ENCODE data around the gene CDKAL1.

The CDKAL1 gene

DNA sequence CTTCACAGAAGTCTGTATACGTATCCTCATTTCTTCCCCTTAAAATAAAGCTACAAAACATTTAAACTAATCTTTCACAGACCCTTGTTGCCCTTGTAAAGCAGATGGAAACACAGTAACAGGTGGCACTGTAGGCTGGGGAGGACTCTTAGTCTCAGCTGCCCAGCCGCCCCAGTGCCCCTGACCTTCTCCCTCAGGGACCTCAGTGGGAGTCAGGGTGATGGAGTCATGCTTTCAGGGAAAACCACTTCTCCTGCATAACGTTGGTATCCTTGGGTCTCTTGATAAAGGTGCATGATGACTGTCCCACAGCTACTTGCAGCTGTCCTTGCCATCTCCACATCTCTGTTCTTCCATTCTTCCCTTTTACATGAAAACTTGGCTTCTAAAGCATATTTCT is 198.6 kb downstream of the CDKAL1 start:
- H2AK5ac ChIP-seq (ENCODE audit: low read length, severe bottlenecking) = no peak overlapping the region
- peaks cover 3% of the 10 kb centered on the region for H3K4me1 ChIP-seq (ENCODE audit: control insufficient read depth, insufficient read depth, low read depth, low read length)
- H4K91ac ChIP-seq (ENCODE audit: low read length) = no peak overlapping the region
- WGBS = 77% methylated on average over 3 of the region's 3 CpGs
- no peak overlapping the region for H3K23ac ChIP-seq (ENCODE audit: low read length in 2 of 2)
- no peak for DNase-seq
- H3K9me3 ChIP-seq (ENCODE audit: control insufficient read depth, low read length) = no peaks in the 10 kb centered on the region
- no peak overlapping the region for H3K9ac ChIP-seq (ENCODE audit: low read length)
- no peak overlapping the region for H3K4me3 ChIP-seq (ENCODE audit: insufficient read depth in 1 of 2, low read depth in 1 of 2, low read length in 2 of 2)
- H2BK5ac ChIP-seq (ENCODE audit: low read depth, low read length, poor library complexity, severe bottlenecking) = no peak overlapping the region
- no peak overlapping the region for H2BK12ac ChIP-seq (ENCODE audit: low read length in 2 of 2)
- H2BK120ac ChIP-seq (ENCODE audit: low read depth, low read length) = no peak overlapping the region
- H3K36me3 ChIP-seq (ENCODE audit: control insufficient read depth in 1 of 2, insufficient read depth in 2 of 2, low read depth in 1 of 2, low read length in 2 of 2) = no peaks in the 10 kb centered on the region
- no peak overlapping the region for H3K4me2 ChIP-seq (ENCODE audit: low read length, poor library complexity, severe bottlenecking)
- peaks cover 1% of the 10 kb centered on the region for H3K79me1 ChIP-seq (replicated peaks; ENCODE audit: low read length, poor library complexity, severe bottlenecking)
- no peak overlapping the region for H3K27ac ChIP-seq (ENCODE audit: low read length, poor library complexity, severe bottlenecking)
- H2BK15ac ChIP-seq (ENCODE audit: low read depth, poor library complexity, severe bottlenecking) = no peak overlapping the region
- no peak overlapping the region for H3K4ac ChIP-seq (ENCODE audit: low read depth in 1 of 2, low read length in 2 of 2)
- no peak overlapping the region for H3K18ac ChIP-seq (ENCODE audit: low read depth in 1 of 2, low read length in 2 of 2)
- H4K8ac ChIP-seq (ENCODE audit: low read length) = no peak overlapping the region
- H3K27me3 ChIP-seq (ENCODE audit: control insufficient read depth in 1 of 2, insufficient read depth in 1 of 2, low read length in 2 of 2) = no peaks in the 10 kb centered on the region
- H3K14ac ChIP-seq (ENCODE audit: low read length in 2 of 2) = no peak overlapping the region
- H2AFZ ChIP-seq (ENCODE audit: low read depth, low read length) = no peak overlapping the region

GRCh38 chr6:20737912-20738311 is 203.7 kb downstream of the CDKAL1 start:
- H3K9ac ChIP-seq (ENCODE audit: low read length) = no peak overlapping the region
- no peak overlapping the region for H2BK12ac ChIP-seq (ENCODE audit: low read length in 2 of 2)
- no peak overlapping the region for H3K4me3 ChIP-seq (ENCODE audit: insufficient read depth in 1 of 2, low read depth in 1 of 2, low read length in 2 of 2)
- no peak overlapping the region for H2BK15ac ChIP-seq (ENCODE audit: low read depth, poor library complexity, severe bottlenecking)
- H3K9me3 ChIP-seq (ENCODE audit: control insufficient read depth, low read length) = peaks cover 3% of the 10 kb centered on the region
- peaks cover under 1% of the 10 kb centered on the region for H3K4me1 ChIP-seq (ENCODE audit: control insufficient read depth, insufficient read depth, low read depth, low read length)
- peaks cover 0 to 9% of the 10 kb centered on the region in 2 experiments for H3K36me3 ChIP-seq (ENCODE audit: control insufficient read depth in 1 of 2, insufficient read depth in 2 of 2, low read depth in 1 of 2, low read length in 2 of 2)
- no peak overlapping the region for H2BK5ac ChIP-seq (ENCODE audit: low read depth, low read length, poor library complexity, severe bottlenecking)
- no peak overlapping the region for H3K14ac ChIP-seq (ENCODE audit: low read length in 2 of 2)
- peaks cover 2% of the 10 kb centered on the region for H3K79me1 ChIP-seq (replicated peaks; ENCODE audit: low read length, poor library complexity, severe bottlenecking)
- H2AK5ac ChIP-seq (ENCODE audit: low read length, severe bottlenecking) = no peak overlapping the region
- no peak overlapping the region for H3K27ac ChIP-seq (ENCODE audit: low read length, poor library complexity, severe bottlenecking)
- H2BK120ac ChIP-seq (ENCODE audit: low read depth, low read length) = no peak overlapping the region
- H3K4ac ChIP-seq (ENCODE audit: low read depth in 1 of 2, low read length in 2 of 2) = no peak overlapping the region
- no peak overlapping the region for H3K4me2 ChIP-seq (ENCODE audit: low read length, poor library complexity, severe bottlenecking)
- no peak for DNase-seq
- no peak overlapping the region for H4K91ac ChIP-seq (ENCODE audit: low read length)
- H3K27me3 ChIP-seq (ENCODE audit: control insufficient read depth in 1 of 2, insufficient read depth in 1 of 2, low read length in 2 of 2) = no peaks in the 10 kb centered on the region
- H3K23ac ChIP-seq (ENCODE audit: low read length in 2 of 2) = no peak overlapping the region
- H2AFZ ChIP-seq (ENCODE audit: low read depth, low read length) = no peak overlapping the region
- no CpG with 5 or more reads among the region's 3 CpGs for WGBS
- H4K8ac ChIP-seq (ENCODE audit: low read length) = no peak overlapping the region
- H3K18ac ChIP-seq (ENCODE audit: low read depth in 1 of 2, low read length in 2 of 2) = no peak overlapping the region

- no peaks in the 10 kb centered on the region for H3K4me1 ChIP-seq (ENCODE audit: control insufficient read depth, insufficient read depth, low read depth, low read length)
- WGBS = 94% methylated on average over 4 of the region's 4 CpGs
These were observed 205.8 kb downstream of the CDKAL1 start for GRCh38 chr6:20740088-20740487.

DNA sequence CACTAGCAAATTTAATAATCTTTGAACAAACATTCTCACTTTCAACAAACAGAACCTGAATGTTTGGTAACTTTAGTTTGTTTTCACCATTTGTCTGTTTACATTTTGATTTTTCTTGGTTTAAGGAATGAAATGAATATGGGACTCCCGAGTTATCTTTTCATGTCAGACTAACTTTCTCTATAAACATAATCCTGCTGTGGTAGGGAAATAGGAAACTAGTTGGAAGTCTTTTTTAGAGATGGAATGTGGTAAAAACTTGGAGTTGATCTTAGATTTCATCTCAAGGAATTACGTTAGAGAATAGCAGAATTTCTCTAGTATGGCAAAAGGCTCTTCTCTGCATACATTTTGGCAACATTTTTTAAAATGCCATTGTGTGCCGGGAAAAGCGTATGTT is 206.5 kb downstream of the CDKAL1 start:
- 100% methylated on average over 3 of the region's 4 CpGs for WGBS
- H3K27ac ChIP-seq (ENCODE audit: low read length, poor library complexity, severe bottlenecking) = no peak overlapping the region

More at GRCh38 chr6:20740088-20740487, 205.8 kb downstream of the CDKAL1 start:
- Histone ChIP-seq H2BK120ac (ENCODE audit: low read depth, low read length) (no peak overlapping the region), H4K8ac (ENCODE audit: low read length) (no peak overlapping the region), H2BK12ac (ENCODE audit: low read length in 2 of 2) (no peak overlapping the region), H3K79me1 (replicated peaks; ENCODE audit: low read length, poor library complexity, severe bottlenecking) (peaks cover 6% of the 10 kb centered on the region), H2BK15ac (ENCODE audit: low read depth, poor library complexity, severe bottlenecking) (no peak overlapping the region), H3K14ac (ENCODE audit: low read length in 2 of 2) (no peak overlapping the region), H3K27ac (ENCODE audit: low read length, poor library complexity, severe bottlenecking) (no peak overlapping the region), H2AK5ac (ENCODE audit: low read length, severe bottlenecking) (no peak overlapping the region), H3K18ac (ENCODE audit: low read depth in 1 of 2, low read length in 2 of 2) (no peak overlapping the region), H3K4me3 (ENCODE audit: insufficient read depth in 1 of 2, low read depth in 1 of 2, low read length in 2 of 2) (no peak overlapping the region), H3K36me3 (ENCODE audit: control insufficient read depth in 1 of 2, insufficient read depth in 2 of 2, low read depth in 1 of 2, low read length in 2 of 2) (peaks cover 0 to 9% of the 10 kb centered on the region in 2 experiments), H2AFZ (ENCODE audit: low read depth, low read length) (no peak overlapping the region), H3K23ac (ENCODE audit: low read length in 2 of 2) (no peak overlapping the region), H3K9ac (ENCODE audit: low read length) (no peak overlapping the region), H2BK5ac (ENCODE audit: low read depth, low read length, poor library complexity, severe bottlenecking) (no peak overlapping the region), H3K4ac (ENCODE audit: low read depth in 1 of 2, low read length in 2 of 2) (no peak overlapping the region), H3K9me3 (ENCODE audit: control insufficient read depth, low read length) (peaks cover 3% of the 10 kb centered on the region), H4K91ac (ENCODE audit: low read length) (no peak overlapping the region), H3K27me3 (ENCODE audit: control insufficient read depth in 1 of 2, insufficient read depth in 1 of 2, low read length in 2 of 2) (no peaks in the 10 kb centered on the region), H3K4me2 (ENCODE audit: low read length, poor library complexity, severe bottlenecking) (no peak overlapping the region)
- DNase-seq = no peak

More for the DNA sequence above, 206.5 kb downstream of the CDKAL1 start:
- Histone ChIP-seq H3K27me3 (ENCODE audit: control insufficient read depth in 1 of 2, insufficient read depth in 1 of 2, low read length in 2 of 2) (no peaks in the 10 kb centered on the region), H2BK15ac (ENCODE audit: low read depth, poor library complexity, severe bottlenecking) (no peak overlapping the region), H2BK120ac (ENCODE audit: low read depth, low read length) (no peak overlapping the region), H3K4me3 (ENCODE audit: insufficient read depth in 1 of 2, low read depth in 1 of 2, low read length in 2 of 2) (no peak overlapping the region), H3K9me3 (ENCODE audit: control insufficient read depth, low read length) (peaks cover 3% of the 10 kb centered on the region), H4K8ac (ENCODE audit: low read length) (no peak overlapping the region), H2AK5ac (ENCODE audit: low read length, severe bottlenecking) (no peak overlapping the region), H3K4me2 (ENCODE audit: low read length, poor library complexity, severe bottlenecking) (no peak overlapping the region), H3K18ac (ENCODE audit: low read depth in 1 of 2, low read length in 2 of 2) (no peak overlapping the region), H3K4me1 (ENCODE audit: control insufficient read depth, insufficient read depth, low read depth, low read length) (no peaks in the 10 kb centered on the region), H4K91ac (ENCODE audit: low read length) (no peak overlapping the region), H3K23ac (ENCODE audit: low read length in 2 of 2) (no peak overlapping the region), H2AFZ (ENCODE audit: low read depth, low read length) (no peak overlapping the region), H2BK5ac (ENCODE audit: low read depth, low read length, poor library complexity, severe bottlenecking) (no peak overlapping the region), H2BK12ac (ENCODE audit: low read length in 2 of 2) (no peak overlapping the region), H3K36me3 (ENCODE audit: control insufficient read depth in 1 of 2, insufficient read depth in 2 of 2, low read depth in 1 of 2, low read length in 2 of 2) (peaks cover 0 to 9% of the 10 kb centered on the region in 2 experiments), H3K79me1 (replicated peaks; ENCODE audit: low read length, poor library complexity, severe bottlenecking) (peaks cover 7% of the 10 kb centered on the region), H3K9ac (ENCODE audit: low read length) (no peak overlapping the region), H3K14ac (ENCODE audit: low read length in 2 of 2) (no peak overlapping the region), H3K4ac (ENCODE audit: low read depth in 1 of 2, low read length in 2 of 2) (no peak overlapping the region)
- no peak for DNase-seq

All from mesenchymal stem cell (in vitro differentiated cells and primary cell).